ELR (cell line): ENCODE measurements around the gene RNF111.
A peak's percentile ranks its signal among the peaks of the same experiment; 100 is the strongest.

Experiments
- DNase-seq: peaks from one replicate; pipeline ENCODE4 v3.0.0-alpha.2; 2015; ENCODE audit warnings: low read depth

RNF111 gene

DNA sequence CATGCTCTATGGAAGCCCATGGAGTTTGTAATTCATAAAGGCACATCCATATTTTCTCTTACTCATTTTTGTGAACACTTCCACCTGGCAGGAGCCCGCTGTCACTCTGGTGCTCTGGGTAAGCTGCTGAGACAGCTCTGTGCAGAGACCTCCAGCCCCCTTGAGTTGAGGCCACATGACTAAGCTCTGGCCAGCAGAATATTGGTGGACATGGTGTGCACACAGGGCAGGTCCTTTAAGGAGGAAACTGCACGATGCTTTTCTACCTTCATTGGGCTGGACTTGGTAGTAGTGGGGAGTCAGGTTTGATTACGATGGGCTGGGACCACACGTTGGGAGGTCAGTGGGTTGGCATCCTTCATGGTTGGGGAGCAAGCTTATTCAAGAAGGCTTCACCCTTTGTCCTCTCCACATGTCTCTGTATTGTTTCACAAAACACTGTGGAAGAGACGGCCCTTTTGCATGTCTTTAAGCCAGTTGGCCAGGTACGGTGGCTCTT, 146.5 kb downstream of the RNF111 start:
- DNase-seq: no peak

DNA sequence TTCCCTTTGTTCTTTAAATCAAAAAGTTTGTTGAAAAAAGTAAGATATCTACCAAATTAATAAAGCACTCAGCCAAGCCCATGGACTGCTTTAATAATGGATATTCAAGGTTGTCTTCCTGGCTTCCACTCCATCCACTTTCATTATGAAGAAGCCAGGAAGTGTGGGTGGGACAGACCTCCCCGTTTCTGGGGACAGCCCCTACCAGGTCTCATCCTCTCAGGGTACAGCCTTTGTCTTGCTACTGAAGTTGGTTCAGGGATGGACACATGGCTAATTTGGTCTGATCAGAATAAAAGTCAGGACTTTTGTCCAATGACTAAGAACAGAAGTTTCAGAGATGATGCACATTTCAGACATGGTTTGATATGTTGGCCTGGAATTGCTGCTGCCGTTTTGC, 150.1 kb downstream of the RNF111 start:
- DNase-seq: no peak

DNA sequence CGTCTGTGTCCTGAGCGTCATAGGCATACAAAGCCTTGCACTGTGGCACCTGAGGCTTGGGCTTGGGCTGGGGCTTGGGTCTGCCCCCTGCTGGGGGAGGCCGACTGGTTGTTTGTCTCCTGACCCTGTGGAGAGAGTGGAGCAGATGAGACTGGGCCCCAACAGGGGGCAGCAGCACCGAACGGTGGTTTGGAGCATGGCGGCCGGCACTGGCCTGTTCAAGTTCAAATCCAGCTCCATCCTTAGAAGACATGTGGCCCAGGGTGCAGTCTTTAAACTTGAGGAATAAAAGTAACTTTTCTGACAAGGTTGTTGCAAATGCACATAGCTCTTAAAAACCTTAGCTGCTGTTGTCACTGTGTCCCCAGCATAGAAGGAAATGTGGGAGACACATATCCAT, 150.8 kb downstream of the RNF111 start:
- peak; percentile 66 for DNase-seq

DNA sequence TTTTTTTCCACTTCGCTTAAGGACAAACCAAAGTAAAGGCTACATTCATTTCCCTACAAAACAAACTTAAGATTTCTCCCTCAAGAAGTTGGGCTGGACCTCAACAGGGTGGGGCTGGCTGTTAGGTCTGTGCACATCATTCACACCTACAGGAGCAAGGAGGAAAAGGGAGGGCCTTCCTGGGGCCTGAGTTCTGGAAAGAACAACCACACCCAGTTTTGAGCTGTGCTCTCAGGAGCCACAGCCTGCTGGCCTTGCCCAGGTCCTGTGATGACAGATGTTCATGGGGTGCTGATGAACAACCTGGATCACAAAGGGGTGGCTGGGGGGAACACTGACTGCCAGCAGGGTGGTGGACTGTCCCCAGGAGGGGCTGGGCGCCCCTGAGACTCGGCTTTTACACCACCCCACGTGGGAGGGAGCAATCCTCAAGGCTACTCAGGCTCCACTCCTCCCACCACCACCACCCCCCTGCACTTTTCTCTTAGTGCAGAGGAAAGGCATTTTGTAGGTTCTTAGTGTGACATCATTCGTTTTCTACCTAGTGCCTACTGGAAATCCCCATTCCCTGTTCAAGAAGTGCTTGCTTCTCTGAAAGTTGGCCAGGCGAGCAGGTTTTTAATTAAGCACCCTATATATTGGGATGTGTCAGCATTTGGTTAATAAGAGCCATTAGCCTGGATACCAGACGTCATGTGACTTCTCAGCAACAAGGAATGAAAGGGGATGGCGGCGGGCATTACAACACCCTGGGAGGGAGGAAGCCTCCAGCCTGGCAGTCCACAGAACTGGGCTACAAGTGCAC, 153.2 kb downstream of the RNF111 start:
- DNase-seq: no peak

DNA sequence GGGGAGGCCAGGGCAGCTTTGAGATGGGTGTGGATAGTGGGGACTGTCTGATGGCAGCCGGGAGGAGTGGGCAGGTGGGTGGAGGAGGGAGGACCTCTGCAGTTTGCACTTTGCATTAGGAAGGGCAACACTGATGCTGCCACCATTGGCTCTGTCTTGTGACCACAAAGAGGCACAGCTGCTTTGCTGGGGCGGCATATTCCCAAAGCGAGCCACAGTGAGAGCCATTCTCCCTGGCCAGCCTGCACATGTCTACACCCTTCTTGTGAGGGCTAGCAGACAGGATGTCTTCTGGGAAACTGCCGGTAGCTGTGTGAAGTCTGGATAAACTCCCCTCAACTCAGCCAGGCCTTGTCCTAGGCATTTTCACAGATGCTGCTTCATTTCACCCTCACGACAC, 155.8 kb downstream of the RNF111 start:
- no peak for DNase-seq

DNA sequence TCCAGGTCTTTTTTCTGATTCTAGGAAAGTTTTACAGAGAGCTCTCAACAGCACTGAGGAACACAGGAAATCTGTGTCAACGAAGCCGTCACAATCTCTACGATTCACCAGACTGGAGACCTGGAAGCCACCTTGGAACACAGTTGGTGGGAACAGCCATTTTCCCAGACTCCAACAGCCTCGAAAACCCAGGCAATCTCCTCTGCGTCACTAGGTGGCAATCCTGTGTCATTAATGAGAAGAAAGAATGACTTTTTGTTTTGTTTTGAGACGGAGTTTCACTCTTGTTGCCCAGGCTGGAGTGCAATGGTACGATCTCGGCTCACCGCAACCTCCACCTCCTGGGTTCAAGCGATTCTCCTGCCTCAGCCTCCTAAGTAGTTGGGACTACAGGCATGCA, 157.1 kb downstream of the RNF111 start:
- peak; percentile 32 for DNase-seq
